ENCODE results near the gene ATP2B2. TPM values are rescaled to one million over a fixed set of nuclear protein-coding genes. Genes with fewer than 3 reads are reported as not detected.

ATP2B2 gene
- total RNA-seq, 1 experiment from 2014 or later, result not detected

GRCh38 chr3:10280571-10280970 is 224.8 kb downstream of the ATP2B2 start:
- no peak for TF ChIP-seq SP1 (IDR thresholded peaks at IDR 0.05; ENCODE audit: low read depth)
- TF ChIP-seq YY1 (IDR thresholded peaks at IDR 0.05; ENCODE audit: extremely low read depth, insufficient replicate concordance, low read depth, low read length), result no peak
- Histone ChIP-seq H3K79me2 (ENCODE audit: insufficient read depth, low read length) (peaks cover 19% of the 10 kb centered on the region), H3K27me3 (ENCODE audit: insufficient read depth, low read length) (no peaks in the 10 kb centered on the region), H3K9me2 (ENCODE audit: insufficient read depth) (no peaks in the 10 kb centered on the region), H3K4me2 (ENCODE audit: low read length) (no peak overlapping the region), H4K20me1 (ENCODE audit: insufficient read depth) (0 out of 2 replicates have a peak, but pooled peaks cover 4% of the 10 kb centered on the region), H3K4me1 (ENCODE audit: control insufficient read depth in 1 of 2, insufficient read depth in 2 of 2, low read length in 2 of 2) (no peaks in the 10 kb centered on the region), H3K9ac (ENCODE audit: low read length) (no peak overlapping the region), H3K4me3 (replicated peaks in 1 of 2; ENCODE audit: low read depth in 1 of 2, low read length in 2 of 2) (no peak overlapping the region), H3K9me3 (ENCODE audit: control insufficient read depth in 1 of 2, insufficient read depth in 1 of 2, low read depth in 1 of 2, low read length in 2 of 2) (no peaks in the 10 kb centered on the region), H3K27ac (ENCODE audit: low read depth, low read length) (no peak overlapping the region), H2AFZ (ENCODE audit: low read depth, low read length, poor library complexity, severe bottlenecking) (no peak overlapping the region), H3K36me3 (ENCODE audit: control insufficient read depth in 1 of 2, insufficient read depth in 2 of 2, low read length in 2 of 2) (peaks cover 8 to 37% of the 10 kb centered on the region in 2 experiments; a peak in 3 of 4 replicates)
- DNase-seq (ENCODE audit: low read depth, low spot score), result no peak
- RAD21 ChIA-PET (ENCODE audit: low non-redundant PET in 1 of 2, low total read pairs in 2 of 2, uncharacterized antibody in 2 of 2, unreplicated experiment in 2 of 2), result no interaction called here
- CTCF ChIA-PET, result interaction anchor here (1.2 kb wide), 1 partner anchor 9 kb away, joined by 3 read pairs; no protein-coding TSS in a partner anchor
- intact Hi-C loops (cut with micrococcal nuclease), result no loop called here
- no TSS peak for BruUV-seq (replicated peaks)
- POLR2A ChIA-PET, result no interaction called here
- ATAC-seq, result no peak

- BruUV-seq (replicated peaks), result no TSS peak
- RAD21 ChIA-PET (ENCODE audit: low non-redundant PET in 1 of 2, low total read pairs in 2 of 2, uncharacterized antibody in 2 of 2, unreplicated experiment in 2 of 2), result no interaction called here
- POLR2A ChIA-PET, result no interaction called here
- no peak overlapping the region for H2AFZ ChIP-seq (ENCODE audit: low read depth, low read length, poor library complexity, severe bottlenecking)
- CTCF ChIA-PET, result interaction anchor here (1.2 kb wide), 1 partner anchor 9 kb away, joined by 3 read pairs; no protein-coding TSS in a partner anchor
- no peak overlapping the region for H3K27ac ChIP-seq (ENCODE audit: low read depth, low read length)
- ATAC-seq (peak; percentile 65; the same call in 1 of the 2 replicates), DNase-seq (ENCODE audit: low read depth, low spot score) (no peak)
- peak; percentile 19; the same call in 1 of the 2 replicates for TF ChIP-seq RAD21 (IDR thresholded peaks at IDR 0.05; ENCODE audit: low read depth)
- TF ChIP-seq CTCF (IDR thresholded peaks at IDR 0.05 in 2 of 3, conservative IDR thresholded peaks at IDR 0.05 in 1 of 3; ENCODE audit: borderline replicate concordance in 1 of 3, insufficient read depth in 1 of 3, low read depth in 2 of 3, low read length in 2 of 3), result peak; percentile 12 to 33 (median 20); a peak in 3 of 6 replicates
- TF ChIP-seq ZFX (IDR thresholded peaks at IDR 0.05), result no peak
- H3K9ac ChIP-seq (ENCODE audit: low read length), result no peak overlapping the region
- 0 out of 2 replicates have a peak, but pooled peaks cover 4% of the 10 kb centered on the region for H4K20me1 ChIP-seq (ENCODE audit: insufficient read depth)
- H3K4me3 ChIP-seq (replicated peaks in 1 of 2; ENCODE audit: low read depth in 1 of 2, low read length in 2 of 2), result no peak overlapping the region
- intact Hi-C loops (cut with micrococcal nuclease), result no loop called here
- H3K36me3 ChIP-seq (ENCODE audit: control insufficient read depth in 1 of 2, insufficient read depth in 2 of 2, low read length in 2 of 2), result peaks cover 8 to 38% of the 10 kb centered on the region in 2 experiments; a peak in 3 of 4 replicates
- no peaks in the 10 kb centered on the region for H3K9me3 ChIP-seq (ENCODE audit: control insufficient read depth in 1 of 2, insufficient read depth in 1 of 2, low read depth in 1 of 2, low read length in 2 of 2)
- H3K4me2 ChIP-seq (ENCODE audit: low read length), result no peak overlapping the region
- H3K4me1 ChIP-seq (ENCODE audit: control insufficient read depth in 1 of 2, insufficient read depth in 2 of 2, low read length in 2 of 2), result no peaks in the 10 kb centered on the region
- no peaks in the 10 kb centered on the region for H3K27me3 ChIP-seq (ENCODE audit: insufficient read depth, low read length)
- H3K9me2 ChIP-seq (ENCODE audit: insufficient read depth), result no peaks in the 10 kb centered on the region
- H3K79me2 ChIP-seq (ENCODE audit: insufficient read depth, low read length), result peaks cover 23% of the 10 kb centered on the region
Measured at GRCh38 chr3:10280177-10280529, 225.2 kb downstream of the ATP2B2 start.

Measured in HCT116 (cell line).